DND-41 (cell line): ENCODE measurements around the gene CD83.

Experiments
- ATAC-seq: fragments of 200-7000 bp; cut with Tn5 transposase; 3 replicates; pipeline ENCODE4 v1.9.1; 2021; ENCODE audit warnings: low read depth; ENCODE audit not compliant: insufficient read depth
- DNase-seq: peaks from one replicate; pipeline ENCODE4 v3.0.0-alpha.2; 2020
- H2AFZ ChIP-seq: 2 replicates; pipeline ENCODE4 v1.6.0; 2012; ENCODE audit warnings: low read depth, low read length
- H3K27ac ChIP-seq: 2 replicates; pipeline ENCODE4 v1.5.1; 2012; ENCODE audit warnings: low read length, inconsistent platforms
- H3K27me3 ChIP-seq: fragments of 200-600 bp; sonication (generic); 2 replicates; pipeline ENCODE4 v1.6.0; 2012; ENCODE audit warnings: low read length, mild to moderate bottlenecking, inconsistent platforms; ENCODE audit not compliant: insufficient read depth, poor library complexity
- H3K36me3 ChIP-seq: 2 replicates; pipeline ENCODE4 v1.5.1; 2012; ENCODE audit warnings: low read length, inconsistent platforms; ENCODE audit not compliant: insufficient read depth
- H3K4me1 ChIP-seq: 2 replicates; pipeline ENCODE4 v1.5.1; 2012; ENCODE audit warnings: mild to moderate bottlenecking, low read length; ENCODE audit not compliant: insufficient read depth
- H3K4me2 ChIP-seq: 2 replicates; pipeline ENCODE4 v1.6.0; 2012; ENCODE audit warnings: mild to moderate bottlenecking, moderate library complexity, low read length, inconsistent platforms; ENCODE audit not compliant: insufficient read depth
- H3K4me3 ChIP-seq, 2 experiments: fragments of 200-600 bp in 1 of 2; shearing (Covaris generic) in 1 of 2; 2 replicates each; pipeline ENCODE4 v1.5.1; 2012 to 2016; ENCODE audit warnings: inconsistent platforms in 2 of 2, low read length in 2 of 2, mild to moderate bottlenecking in 2 of 2, low read depth in 1 of 2, moderate library complexity in 1 of 2
- H3K79me2 ChIP-seq: 2 replicates; pipeline ENCODE4 v1.6.0; 2012; ENCODE audit warnings: low read length, inconsistent platforms; ENCODE audit not compliant: insufficient read depth
- H3K9ac ChIP-seq: 2 replicates; pipeline ENCODE4 v1.6.0; 2012; ENCODE audit warnings: low read depth, mild to moderate bottlenecking, inconsistent platforms, low read length, moderate library complexity
- H3K9me3 ChIP-seq: 2 replicates; pipeline ENCODE4 v1.5.1; 2012; ENCODE audit warnings: low read length, moderate library complexity, mild to moderate bottlenecking, inconsistent platforms; ENCODE audit not compliant: insufficient read depth, severe bottlenecking
- H4K20me1 ChIP-seq: 2 replicates; pipeline ENCODE4 v1.6.0; 2012; ENCODE audit warnings: low read length; ENCODE audit not compliant: insufficient read depth
- EZH2 ChIP-seq: IDR thresholded peaks from 3 replicates; pipeline ENCODE4 v1.6.1; 2012; ENCODE audit warnings: borderline replicate concordance, low read depth, mild to moderate bottlenecking, moderate library complexity, low read length, inconsistent platforms; ENCODE audit not compliant: severe bottlenecking
- TF ChIP-seq, protein P1 (sequence below): IDR thresholded peaks from 2 replicates; pipeline ENCODE4 v1.5.1; 2012; ENCODE audit warnings: borderline replicate concordance, low read length, moderate library complexity, mild to moderate bottlenecking; ENCODE audit not compliant: poor library complexity, severe bottlenecking; ENCODE audit errors: extremely low read depth

The CD83 gene

DNA sequence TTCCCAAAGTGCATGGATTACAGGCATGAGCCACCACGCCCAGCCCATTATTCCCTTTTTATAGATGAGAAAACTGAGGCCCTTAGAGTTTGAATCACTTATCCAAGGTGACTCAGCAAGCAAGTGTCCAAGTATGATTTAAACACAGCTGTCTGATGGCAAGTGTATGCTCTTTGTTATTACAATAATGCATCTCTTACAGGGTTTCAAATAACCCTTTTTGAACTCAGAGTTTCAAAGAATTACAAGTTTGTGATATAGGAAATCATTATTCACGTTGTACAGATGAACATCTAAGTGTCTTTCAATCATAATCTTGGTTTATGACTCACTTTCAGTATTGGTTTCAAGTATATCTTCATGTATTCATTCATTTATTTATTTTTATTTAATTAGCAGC lies 63.0 kb downstream of the CD83 start:
- no peak for ATAC-seq
- no peaks in the 10 kb centered on the region for H3K36me3 ChIP-seq
- TF ChIP-seq, protein P1, sequence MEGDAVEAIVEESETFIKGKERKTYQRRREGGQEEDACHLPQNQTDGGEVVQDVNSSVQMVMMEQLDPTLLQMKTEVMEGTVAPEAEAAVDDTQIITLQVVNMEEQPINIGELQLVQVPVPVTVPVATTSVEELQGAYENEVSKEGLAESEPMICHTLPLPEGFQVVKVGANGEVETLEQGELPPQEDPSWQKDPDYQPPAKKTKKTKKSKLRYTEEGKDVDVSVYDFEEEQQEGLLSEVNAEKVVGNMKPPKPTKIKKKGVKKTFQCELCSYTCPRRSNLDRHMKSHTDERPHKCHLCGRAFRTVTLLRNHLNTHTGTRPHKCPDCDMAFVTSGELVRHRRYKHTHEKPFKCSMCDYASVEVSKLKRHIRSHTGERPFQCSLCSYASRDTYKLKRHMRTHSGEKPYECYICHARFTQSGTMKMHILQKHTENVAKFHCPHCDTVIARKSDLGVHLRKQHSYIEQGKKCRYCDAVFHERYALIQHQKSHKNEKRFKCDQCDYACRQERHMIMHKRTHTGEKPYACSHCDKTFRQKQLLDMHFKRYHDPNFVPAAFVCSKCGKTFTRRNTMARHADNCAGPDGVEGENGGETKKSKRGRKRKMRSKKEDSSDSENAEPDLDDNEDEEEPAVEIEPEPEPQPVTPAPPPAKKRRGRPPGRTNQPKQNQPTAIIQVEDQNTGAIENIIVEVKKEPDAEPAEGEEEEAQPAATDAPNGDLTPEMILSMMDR, result no peak
- no peaks in the 10 kb centered on the region for H3K9me3 ChIP-seq
- no peaks in the 10 kb centered on the region for H4K20me1 ChIP-seq
- H3K9ac ChIP-seq, result no peak overlapping the region
- no peak overlapping the region for H3K4me2 ChIP-seq
- H3K4me3 ChIP-seq, result no peak overlapping the region
- no peaks in the 10 kb centered on the region for H3K27me3 ChIP-seq
- H3K4me1 ChIP-seq, result no peaks in the 10 kb centered on the region
- no peaks in the 10 kb centered on the region for H3K79me2 ChIP-seq
- H2AFZ ChIP-seq, result no peak overlapping the region
- no peak overlapping the region for H3K27ac ChIP-seq
- no peak for DNase-seq

DNA sequence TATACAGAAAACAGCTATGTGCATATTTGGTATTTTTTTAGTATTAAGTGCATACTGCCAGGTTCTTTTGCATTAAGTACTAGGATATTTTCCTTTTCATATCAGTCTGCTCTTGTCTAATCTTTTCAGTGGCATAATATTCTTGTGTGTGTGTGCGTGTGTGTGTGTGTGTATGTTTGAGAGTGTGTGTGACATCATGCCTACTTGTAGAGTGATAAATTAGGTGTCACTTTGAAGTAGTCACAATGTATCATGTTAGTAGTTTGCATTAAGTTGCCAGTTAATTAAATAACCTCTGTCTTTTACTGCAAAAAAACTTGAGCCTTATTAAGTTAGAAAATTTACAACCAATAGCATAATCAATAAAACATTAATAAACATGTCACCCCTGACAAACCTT lies 65.3 kb downstream of the CD83 start:
- ATAC-seq (no peak), DNase-seq (no peak)
- no peak overlapping the region for H2AFZ ChIP-seq
- H3K27ac ChIP-seq, result no peak overlapping the region
- no peaks in the 10 kb centered on the region for H3K79me2 ChIP-seq
- no peak overlapping the region for H3K4me3 ChIP-seq
- no peaks in the 10 kb centered on the region for H4K20me1 ChIP-seq
- TF ChIP-seq, protein P1, result no peak
- no peak for TF ChIP-seq EZH2
- no peak overlapping the region for H3K4me2 ChIP-seq
- no peak overlapping the region for H3K9ac ChIP-seq
- no peaks in the 10 kb centered on the region for H3K4me1 ChIP-seq
- H3K27me3 ChIP-seq, result no peaks in the 10 kb centered on the region
- no peaks in the 10 kb centered on the region for H3K9me3 ChIP-seq
- no peaks in the 10 kb centered on the region for H3K36me3 ChIP-seq
